OCI-LY7 (cell line): Measurements from ENCODE around the gene MMP15. TPM values are rescaled to one million over a fixed set of nuclear protein-coding genes. Genes with fewer than 3 reads are reported as not detected.

ENCODE experiments used
- BruUV-seq: library from RNA; stranded (reverse); fragments of 400-500 nt; replicated peaks from 2 replicates; lab custom pipeline; 2021; lab: Mats Ljungman, UMichigan
- CTCF ChIA-PET: fragments of 300-600 bp; sonication (Branson Sonifier 250); formaldehyde crosslinking; loops from one replicate; lab custom pipeline; 2022; ENCODE audit warnings: antibody characterized with exemption; ENCODE audit not compliant: unreplicated experiment; lab: Charles Lee
- POLR2A ChIA-PET: fragments of 300-600 bp; sonication (Branson Sonifier 250); formaldehyde crosslinking; loops from one replicate; lab custom pipeline; 2022; ENCODE audit warnings: antibody characterized with exemption; lab: Charles Lee
- DNase-seq: peaks from one replicate; pipeline ENCODE4 v3.0.0-alpha.2; 2015; ENCODE audit warnings: low spot score
- H2AFZ ChIP-seq: fragments of 200-600 bp; sonication (generic), shearing (Covaris generic); 2 replicates; pipeline ENCODE4 v1.6.1; 2014; ENCODE audit warnings: mild to moderate bottlenecking, antibody characterized with exemption, low read length, moderate library complexity
- H3K27ac ChIP-seq: fragments of 200-600 bp; sonication (generic); 2 replicates; pipeline ENCODE4 v1.5.1; 2014; ENCODE audit warnings: mixed run types, low read depth, mild to moderate bottlenecking, moderate library complexity, low read length, inconsistent platforms; ENCODE audit not compliant: poor library complexity, severe bottlenecking
- H3K36me3 ChIP-seq: fragments of 200-600 bp; sonication (generic); 2 replicates; pipeline ENCODE4 v1.6.1; 2014; ENCODE audit warnings: mild to moderate bottlenecking, antibody characterized with exemption, low read length, moderate library complexity, mixed read lengths; ENCODE audit not compliant: insufficient read depth
- H3K4me1 ChIP-seq: fragments of 200-600 bp; sonication (generic); 2 replicates; pipeline ENCODE4 v1.5.1; 2014; ENCODE audit warnings: mild to moderate bottlenecking, low read length; ENCODE audit not compliant: insufficient read depth, poor library complexity, severe bottlenecking
- H3K4me2 ChIP-seq: fragments of 200-600 bp; sonication (generic); 2 replicates; pipeline ENCODE4 v1.6.1; 2014; ENCODE audit warnings: mild to moderate bottlenecking, low read length
- H3K4me3 ChIP-seq: fragments of 200-600 bp; sonication (generic); 2 replicates; pipeline ENCODE4 v1.5.1; 2014; ENCODE audit warnings: mild to moderate bottlenecking, low read depth, low read length; ENCODE audit not compliant: poor library complexity, severe bottlenecking
- H3K79me2 ChIP-seq: fragments of 200-600 bp; sonication (generic); 2 replicates; pipeline ENCODE4 v1.6.1; 2016; ENCODE audit warnings: low read depth, mild to moderate bottlenecking, low read length, moderate library complexity, mixed read lengths; ENCODE audit not compliant: insufficient read depth
- H3K9me2 ChIP-seq: fragments of 200-600 bp; sonication (generic); 2 replicates; pipeline ENCODE4 v1.6.1; 2016; ENCODE audit warnings: mild to moderate bottlenecking, low read length, mixed read lengths; ENCODE audit not compliant: insufficient read depth
- H3K9me3 ChIP-seq: fragments of 200-600 bp; sonication (generic); 2 replicates; pipeline ENCODE4 v1.6.1; 2014; ENCODE audit warnings: mild to moderate bottlenecking, mixed run types, low read length, mixed read lengths
- H4K20me1 ChIP-seq: fragments of 200-600 bp; sonication (generic); 2 replicates; pipeline ENCODE4 v1.6.1; 2014; ENCODE audit warnings: mild to moderate bottlenecking, antibody characterized with exemption, low read length, moderate library complexity, mixed read lengths; ENCODE audit not compliant: insufficient read depth
- CTCF ChIP-seq: fragments of 200-600 bp; sonication (generic); conservative IDR thresholded peaks from 2 replicates; pipeline ENCODE4 v1.5.1; 2014; ENCODE audit warnings: mild to moderate bottlenecking, antibody characterized with exemption, low read length, moderate library complexity, mixed read lengths
- EZH2phosphoT487 ChIP-seq: fragments of 200-600 bp; sonication (generic); IDR thresholded peaks from 2 replicates; pipeline ENCODE4 v1.6.1; 2018; ENCODE audit warnings: low read depth, borderline replicate concordance, mild to moderate bottlenecking, mixed run types, antibody characterized with exemption, low read length, moderate library complexity, mixed read lengths
- intact Hi-C: fragments of 100-400 bp; cut with micrococcal nuclease; formaldehyde crosslinking; loops from one replicate; pipeline ENCODE4 v1.10.0; 2022; ENCODE audit not compliant: unreplicated experiment
- total RNA-seq, 2 experiments: library from RNA; depleted of rRNA in 1 of 2; stranded (reverse); fragments of >200 nt in 1 of 2; shearing (Covaris generic) in 1 of 2; gene quantifications; 2 replicates each; pipeline ENCODE4 v1.2.3, GENCODE V29; 2014 to 2022

The MMP15 gene
- total RNA-seq, 2 experiments from 2014 or later = 0.21 TPM; not detected in 1

- Histone ChIP-seq H3K4me1 (no peaks in the 10 kb centered on the region), H3K27ac (no peak overlapping the region), H2AFZ (no peak overlapping the region), H3K79me2 (no peaks in the 10 kb centered on the region), H3K4me3 (no peak overlapping the region), H3K4me2 (no peak overlapping the region), H4K20me1 (no peaks in the 10 kb centered on the region), H3K36me3 (peaks cover 59% of the 10 kb centered on the region), H3K9me3 (no peaks in the 10 kb centered on the region), H3K9me2 (no peaks in the 10 kb centered on the region)
- ChIA-PET CTCF (no interaction called here), POLR2A (interaction anchor here (0.6 to 0.7 kb wide), 2 partner anchors 68 to 143 kb away, joined by 3 read pairs; no protein-coding TSS in a partner anchor)
- DNase-seq = no peak
- intact Hi-C loops = loop anchor here (10.0 kb wide), 1 partner anchor 435 kb away; no protein-coding TSS in a partner anchor
- no peak for TF ChIP-seq EZH2phosphoT487
- TF ChIP-seq CTCF = no peak
- no TSS peak for BruUV-seq
These were observed 15.6 kb upstream of the MMP15 start for GRCh38 chr16:58009856-58010416.

GRCh38 chr16:58010886-58011285 lies 14.7 kb upstream of the MMP15 start:
- intact Hi-C loops = no loop called here
- DNase-seq = no peak
- H3K9me3 ChIP-seq = no peaks in the 10 kb centered on the region
- no peaks in the 10 kb centered on the region for H4K20me1 ChIP-seq
- H3K4me3 ChIP-seq = no peak overlapping the region
- H3K36me3 ChIP-seq = peaks cover 55% of the 10 kb centered on the region
- H3K4me2 ChIP-seq = no peak overlapping the region
- TF ChIP-seq EZH2phosphoT487 (no peak), CTCF (no peak)
- H2AFZ ChIP-seq = no peak overlapping the region
- H3K9me2 ChIP-seq = no peaks in the 10 kb centered on the region
- no peaks in the 10 kb centered on the region for H3K79me2 ChIP-seq
- H3K4me1 ChIP-seq = no peaks in the 10 kb centered on the region
- no peak overlapping the region for H3K27ac ChIP-seq
- no TSS peak for BruUV-seq
- ChIA-PET POLR2A (interaction anchor here (0.6 kb wide), 1 partner anchor 144 kb away, joined by 3 read pairs; no protein-coding TSS in a partner anchor), CTCF (no interaction called here)

- DNase-seq = no peak
- H3K4me2 ChIP-seq = no peak overlapping the region
- H2AFZ ChIP-seq = no peak overlapping the region
- H3K4me3 ChIP-seq = no peak overlapping the region
- no peak for TF ChIP-seq CTCF
- no peak for TF ChIP-seq EZH2phosphoT487
- ChIA-PET CTCF (no interaction called here), POLR2A (no interaction called here)
- H4K20me1 ChIP-seq = no peaks in the 10 kb centered on the region
- H3K79me2 ChIP-seq = no peaks in the 10 kb centered on the region
- no peaks in the 10 kb centered on the region for H3K9me3 ChIP-seq
- no peaks in the 10 kb centered on the region for H3K9me2 ChIP-seq
- intact Hi-C loops = no loop called here
- H3K4me1 ChIP-seq = no peaks in the 10 kb centered on the region
- no TSS peak for BruUV-seq
- H3K27ac ChIP-seq = no peak overlapping the region
- peaks cover 48% of the 10 kb centered on the region for H3K36me3 ChIP-seq
These were observed 13.9 kb upstream of the MMP15 start for GRCh38 chr16:58011652-58012051.
